Hepatocyte (in vitro differentiated cells): ENCODE results near the gene AOAH. TPM values are rescaled to one million over a fixed set of nuclear protein-coding genes. Genes with fewer than 3 reads are reported as not detected.
A peak's percentile ranks its signal among the peaks of the same experiment; 100 is the strongest.
"Not testable (repeated sequence)": the region's sequence is repeated elsewhere in the genome, so short reads cannot be mapped to it uniquely, and the experiment has no call there.

ENCODE experiments used
- DNase-seq: peaks from one replicate; pipeline ENCODE4 v3.0.0-alpha.2; 2016; ENCODE audit warnings: low spot score
- H2AFZ ChIP-seq: fragments of 200-600 bp; sonication (generic); 2 replicates; pipeline ENCODE4 v1.6.0; 2016; ENCODE audit warnings: antibody characterized with exemption, mild to moderate bottlenecking
- H3K27ac ChIP-seq: fragments of 200-600 bp; sonication (generic); 2 replicates; pipeline ENCODE4 v1.5.1; 2016; ENCODE audit warnings: mild to moderate bottlenecking
- H3K27me3 ChIP-seq: fragments of 200-600 bp; sonication (generic); 2 replicates; pipeline ENCODE4 v1.6.1; 2016
- H3K36me3 ChIP-seq: fragments of 200-600 bp; sonication (generic); replicated peaks from 2 replicates; pipeline ENCODE4 v1.5.1; 2016; ENCODE audit warnings: low read depth; ENCODE audit not compliant: insufficient read depth
- H3K4me1 ChIP-seq: fragments of 200-600 bp; sonication (generic); 2 replicates; pipeline ENCODE4 v1.5.1; 2016; ENCODE audit warnings: mild to moderate bottlenecking, moderate library complexity; ENCODE audit not compliant: insufficient read depth
- H3K4me2 ChIP-seq: fragments of 200-600 bp; sonication (generic); 2 replicates; pipeline ENCODE4 v1.6.0; 2016
- H3K4me3 ChIP-seq: fragments of 200-600 bp; sonication (generic); 2 replicates; pipeline ENCODE4 v1.5.1; 2016; ENCODE audit warnings: mild to moderate bottlenecking
- H3K79me2 ChIP-seq: fragments of 200-600 bp; sonication (generic); 2 replicates; pipeline ENCODE4 v1.6.0; 2017; ENCODE audit warnings: mild to moderate bottlenecking
- H3K9me2 ChIP-seq: fragments of 200-600 bp; sonication (generic); replicated peaks from 2 replicates; pipeline ENCODE4 v1.6.0; 2017; ENCODE audit warnings: mild to moderate bottlenecking; ENCODE audit not compliant: insufficient read depth
- H3K9me3 ChIP-seq: fragments of 200-600 bp; sonication (generic); 2 replicates; pipeline ENCODE4 v1.5.1; 2016; ENCODE audit warnings: low read depth, mild to moderate bottlenecking
- H4K20me1 ChIP-seq: fragments of 200-600 bp; sonication (generic); 2 replicates; pipeline ENCODE4 v1.6.0; 2016; ENCODE audit warnings: mild to moderate bottlenecking; ENCODE audit not compliant: insufficient read depth, poor library complexity, severe bottlenecking
- EZH2 ChIP-seq: fragments of 200-600 bp; sonication (generic); IDR thresholded peaks from 2 replicates; pipeline ENCODE4 v1.6.1; 2016; ENCODE audit warnings: antibody characterized with exemption, mild to moderate bottlenecking, borderline replicate concordance
- EZH2phosphoT487 ChIP-seq: fragments of 200-600 bp; sonication (generic); IDR thresholded peaks from one replicate; pipeline ENCODE4 v1.6.1; 2018; ENCODE audit warnings: antibody characterized with exemption, mild to moderate bottlenecking, low read depth, moderate library complexity; ENCODE audit not compliant: unreplicated experiment, severe bottlenecking
- WGBS: methylation state at CpG from one replicate; pipeline ENCODE4 v1.1.6; 2016; ENCODE audit warnings: low lambda C conversion rate; ENCODE audit errors: missing lambda C conversion rate; 5-methylcytosine and 5-hydroxymethylcytosine counted together
- polyA plus RNA-seq: library from polyadenylated mRNA; unstranded; fragments of >200 nt; fragmentation: Nextera tagmentation; extraction: Ambion mirVana; gene quantifications from 2 replicates; pipeline ENCODE4 v1.2.1, GENCODE V29; 2016
- total RNA-seq: library from RNA; depleted of rRNA; stranded (reverse); fragments of >200 nt; gene quantifications from 2 replicates; pipeline ENCODE4 v1.2.3, GENCODE V29; 2014
- TF ChIP-seq, protein P1 (sequence below): fragments of 200-600 bp; sonication (generic); IDR thresholded peaks from 2 replicates; pipeline ENCODE4 v1.5.1; 2016; ENCODE audit warnings: antibody characterized with exemption, mild to moderate bottlenecking; ENCODE audit not compliant: poor library complexity

Gene AOAH
- total and polyA plus RNA-seq, 2 experiments from 2014 or later = 2.4 to 3.9 TPM

DNA sequence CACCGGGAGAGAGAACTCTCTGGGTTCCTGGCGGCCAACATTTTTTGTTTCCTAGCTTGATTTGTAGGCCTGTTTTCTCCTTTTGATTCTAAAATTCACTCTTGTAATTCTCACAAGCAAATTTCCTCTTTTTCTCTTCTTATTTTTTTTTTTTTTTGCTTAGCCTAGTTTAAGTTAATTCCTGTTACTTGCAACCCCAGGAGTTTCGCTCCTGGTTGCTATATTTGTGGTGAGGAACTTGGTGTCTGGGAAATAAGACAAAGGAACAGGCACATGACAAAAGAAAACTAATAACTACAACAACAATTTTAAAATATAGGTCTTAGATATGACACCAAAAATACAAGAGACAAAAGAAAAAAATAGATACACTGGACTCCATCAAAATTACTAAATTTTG lies 6.7 kb downstream of the AOAH start:
- Histone ChIP-seq H3K27ac (no peak overlapping the region), H2AFZ (no peak overlapping the region), H3K4me1 (no peaks in the 10 kb centered on the region), H3K79me2 (no peaks in the 10 kb centered on the region), H3K36me3 (no peaks in the 10 kb centered on the region), H3K4me3 (no peak overlapping the region), H3K9me3 (no peaks in the 10 kb centered on the region), H3K4me2 (no peak overlapping the region), H4K20me1 (no peaks in the 10 kb centered on the region), H3K27me3 (no peaks in the 10 kb centered on the region), H3K9me2 (no peaks in the 10 kb centered on the region)
- DNase-seq = no peak
- TF ChIP-seq, protein P1, sequence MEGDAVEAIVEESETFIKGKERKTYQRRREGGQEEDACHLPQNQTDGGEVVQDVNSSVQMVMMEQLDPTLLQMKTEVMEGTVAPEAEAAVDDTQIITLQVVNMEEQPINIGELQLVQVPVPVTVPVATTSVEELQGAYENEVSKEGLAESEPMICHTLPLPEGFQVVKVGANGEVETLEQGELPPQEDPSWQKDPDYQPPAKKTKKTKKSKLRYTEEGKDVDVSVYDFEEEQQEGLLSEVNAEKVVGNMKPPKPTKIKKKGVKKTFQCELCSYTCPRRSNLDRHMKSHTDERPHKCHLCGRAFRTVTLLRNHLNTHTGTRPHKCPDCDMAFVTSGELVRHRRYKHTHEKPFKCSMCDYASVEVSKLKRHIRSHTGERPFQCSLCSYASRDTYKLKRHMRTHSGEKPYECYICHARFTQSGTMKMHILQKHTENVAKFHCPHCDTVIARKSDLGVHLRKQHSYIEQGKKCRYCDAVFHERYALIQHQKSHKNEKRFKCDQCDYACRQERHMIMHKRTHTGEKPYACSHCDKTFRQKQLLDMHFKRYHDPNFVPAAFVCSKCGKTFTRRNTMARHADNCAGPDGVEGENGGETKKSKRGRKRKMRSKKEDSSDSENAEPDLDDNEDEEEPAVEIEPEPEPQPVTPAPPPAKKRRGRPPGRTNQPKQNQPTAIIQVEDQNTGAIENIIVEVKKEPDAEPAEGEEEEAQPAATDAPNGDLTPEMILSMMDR = no peak
- TF ChIP-seq EZH2 = no peak
- no peak for TF ChIP-seq EZH2phosphoT487
- 92% methylated on average over 3 of the region's 3 CpGs for WGBS

DNA sequence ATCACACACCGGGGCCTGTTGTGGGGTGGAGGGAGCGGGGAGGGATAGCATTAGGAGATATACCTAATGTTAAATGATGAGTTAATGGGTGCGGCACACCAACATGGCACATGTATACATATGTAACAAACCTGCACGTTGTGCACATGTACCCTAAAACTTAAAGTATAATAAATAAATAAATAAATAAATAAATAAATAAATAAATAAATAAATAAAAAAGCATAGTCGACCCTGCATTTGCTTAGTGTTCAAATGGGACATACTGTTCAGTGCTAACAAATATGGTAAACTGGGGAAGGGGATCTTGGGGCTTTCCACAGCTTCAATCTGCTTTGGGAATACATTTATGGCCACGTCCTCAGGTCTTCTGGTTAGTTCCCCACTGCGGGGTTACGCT lies 7.5 kb downstream of the AOAH start:
- not testable (repeated sequence) for H2AFZ ChIP-seq, H3K27me3 ChIP-seq, H3K79me2 ChIP-seq, H4K20me1 ChIP-seq, H3K4me3 ChIP-seq, H3K9me2 ChIP-seq, DNase-seq, H3K36me3 ChIP-seq, H3K4me2 ChIP-seq, H3K4me1 ChIP-seq, H3K27ac ChIP-seq, H3K9me3 ChIP-seq
- 80% methylated on average over 8 of the region's 8 CpGs for WGBS

DNA sequence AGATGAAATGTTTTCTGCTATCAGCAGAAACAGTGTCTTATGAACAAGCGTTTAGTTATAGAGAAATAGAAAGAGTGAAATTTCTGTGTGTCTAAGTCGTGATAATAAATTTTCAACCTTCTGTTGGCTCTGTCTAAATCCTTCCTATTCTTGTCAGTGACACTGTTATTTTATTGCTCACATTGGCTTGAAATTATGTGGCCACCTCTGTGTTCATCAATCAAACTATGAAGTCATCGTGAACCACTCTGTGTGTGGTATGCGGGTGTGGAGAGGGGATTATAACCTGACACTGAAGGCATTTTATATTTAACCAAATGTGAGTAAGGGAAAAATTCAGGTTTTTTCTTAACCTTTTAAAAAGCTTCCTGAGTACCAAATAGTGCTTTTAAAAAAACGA lies 12.3 kb downstream of the AOAH start:
- TF ChIP-seq, protein P1 = no peak
- TF ChIP-seq EZH2 = no peak
- TF ChIP-seq EZH2phosphoT487 = no peak
- Histone ChIP-seq H3K9me2 (no peaks in the 10 kb centered on the region), H3K27me3 (no peaks in the 10 kb centered on the region), H3K4me1 (peaks cover 24% of the 10 kb centered on the region), H3K27ac (peak overlapping the region; percentile 80), H2AFZ (no peak overlapping the region), H3K9me3 (no peaks in the 10 kb centered on the region), H3K4me2 (no peak overlapping the region), H3K79me2 (no peaks in the 10 kb centered on the region), H3K36me3 (no peaks in the 10 kb centered on the region), H3K4me3 (no peak overlapping the region), H4K20me1 (no peaks in the 10 kb centered on the region)
- 90% methylated on average over 5 of the region's 5 CpGs for WGBS
- no peak for DNase-seq

DNA sequence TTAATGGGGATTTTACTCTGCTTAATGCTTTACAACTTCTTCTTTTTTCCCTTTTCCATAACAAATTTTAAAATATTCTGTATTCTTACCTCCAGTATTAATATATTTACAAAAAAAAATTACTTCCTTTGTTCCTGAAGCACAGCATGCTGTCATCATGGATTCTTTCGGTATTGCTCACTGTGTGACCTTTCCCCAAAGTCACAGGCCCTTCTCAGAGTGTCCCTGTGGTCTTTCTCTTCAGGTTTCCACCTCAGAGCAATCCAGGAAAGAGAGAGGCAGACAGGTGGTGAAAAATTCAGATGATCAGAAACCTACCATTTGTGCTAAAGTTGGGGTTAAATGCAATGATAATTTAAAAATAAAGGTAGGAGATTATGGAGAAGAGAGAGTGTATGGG lies 13.0 kb downstream of the AOAH start:
- H3K27ac ChIP-seq = peak overlapping the region; percentile 80
- H3K4me3 ChIP-seq = no peak overlapping the region
- H2AFZ ChIP-seq = no peak overlapping the region
- no peaks in the 10 kb centered on the region for H4K20me1 ChIP-seq
- 85% methylated on average over 1 of the region's 1 CpG for WGBS
- no peaks in the 10 kb centered on the region for H3K36me3 ChIP-seq
- H3K9me2 ChIP-seq = no peaks in the 10 kb centered on the region
- DNase-seq = no peak
- no peaks in the 10 kb centered on the region for H3K9me3 ChIP-seq
- H3K4me2 ChIP-seq = no peak overlapping the region
- H3K79me2 ChIP-seq = no peaks in the 10 kb centered on the region
- H3K4me1 ChIP-seq = peaks cover 24% of the 10 kb centered on the region
- H3K27me3 ChIP-seq = no peaks in the 10 kb centered on the region
- TF ChIP-seq EZH2phosphoT487 (no peak), EZH2 (no peak)
- TF ChIP-seq, protein P1 = no peak
